ENCODE results near the gene NEGR1.

Gene NEGR1

DNA sequence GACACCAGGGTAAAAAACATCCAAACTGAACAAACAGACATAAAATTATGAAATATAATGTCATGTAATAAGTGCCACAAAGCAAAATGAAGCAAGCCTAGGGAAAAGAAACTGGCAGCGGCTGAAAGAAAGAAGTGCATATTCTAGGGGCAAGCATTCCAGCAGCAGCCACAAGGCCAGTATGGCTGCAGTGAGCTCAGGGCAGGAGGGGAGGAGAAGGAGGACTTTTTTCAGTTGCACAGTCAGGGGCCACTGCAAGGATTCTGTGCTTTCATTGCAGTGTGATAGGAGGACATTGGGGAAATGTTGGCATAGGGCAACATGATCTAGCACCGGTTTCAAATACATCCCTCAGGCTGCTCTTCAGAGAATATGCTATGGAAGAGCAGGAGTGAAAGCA is 263.8 kb downstream of the NEGR1 start:
- no peak for DNase-seq

DNA sequence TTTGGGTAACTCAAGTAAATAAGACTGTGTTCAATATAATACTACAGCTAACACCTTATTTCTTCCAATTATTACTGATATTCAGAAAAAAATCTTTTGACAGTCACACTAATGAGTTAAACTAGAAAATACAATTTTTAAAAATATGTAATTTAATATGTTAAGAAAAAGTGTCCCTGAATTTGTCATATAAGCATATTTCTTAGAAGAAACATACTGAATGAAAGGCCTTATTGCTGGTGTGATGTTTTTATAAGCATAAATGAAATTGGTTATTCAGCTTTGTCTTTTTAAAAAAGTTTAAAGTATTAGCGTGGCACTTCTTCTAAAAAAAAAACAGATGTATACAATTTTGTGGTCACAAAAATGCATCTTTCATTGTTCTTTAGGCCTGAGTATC is 267.3 kb downstream of the NEGR1 start:
- DNase-seq = no peak

DNA sequence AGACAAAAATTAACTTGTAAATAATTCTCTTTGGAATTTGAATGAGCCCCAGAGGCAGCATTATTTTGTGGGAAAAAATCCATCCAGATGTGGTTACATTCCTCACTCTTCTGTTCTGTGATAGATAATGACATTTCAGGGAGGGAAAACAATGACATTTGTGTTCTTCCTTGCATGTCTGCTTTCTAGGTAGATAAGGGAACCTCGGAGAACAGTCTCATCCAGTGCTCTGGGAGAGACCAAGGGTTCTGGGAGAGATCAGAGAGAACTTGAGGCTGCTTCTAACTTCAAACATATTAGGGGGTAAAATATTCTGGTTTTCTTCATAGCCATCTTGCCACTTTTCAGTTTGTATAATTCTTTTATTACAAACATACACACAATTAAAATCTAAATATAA is 269.2 kb downstream of the NEGR1 start:
- DNase-seq = no peak

DNA sequence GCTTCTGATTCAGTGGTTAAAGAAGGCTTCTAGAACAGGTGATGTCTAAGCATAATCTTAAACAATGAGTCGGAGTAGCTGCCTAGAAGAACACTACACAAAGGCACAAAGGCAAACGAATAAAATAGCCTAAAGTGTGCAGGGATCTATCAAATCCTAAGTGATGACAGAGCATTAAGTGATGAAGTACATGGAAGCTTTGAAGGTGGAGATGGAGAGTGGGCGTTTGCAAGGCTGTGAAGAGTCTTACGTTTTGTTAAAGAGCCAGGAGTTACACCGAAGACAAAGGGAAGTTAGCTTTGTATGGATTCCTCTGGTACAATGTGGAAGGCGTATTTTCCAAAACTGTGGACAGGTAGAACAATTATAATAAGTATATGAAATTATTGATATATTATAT is 270.6 kb downstream of the NEGR1 start:
- no peak for DNase-seq

DNA sequence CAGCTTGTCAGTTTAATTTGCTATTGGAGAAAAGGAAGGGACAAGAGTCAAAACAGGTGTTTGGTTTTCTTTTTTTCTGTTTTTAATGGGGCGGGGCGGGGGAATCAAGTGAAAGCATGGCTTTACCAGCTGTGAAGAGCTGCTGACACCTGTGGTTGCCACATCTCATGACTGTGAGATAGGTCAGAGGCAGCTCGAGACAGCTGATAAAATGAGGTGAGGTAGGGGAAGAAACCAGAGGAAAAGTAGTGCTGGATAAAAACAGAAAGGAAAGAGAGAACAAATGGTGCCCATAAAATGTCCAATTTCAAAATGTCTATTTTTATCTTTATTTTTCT is 272.3 kb downstream of the NEGR1 start:
- DNase-seq = peak; percentile 4

DNA sequence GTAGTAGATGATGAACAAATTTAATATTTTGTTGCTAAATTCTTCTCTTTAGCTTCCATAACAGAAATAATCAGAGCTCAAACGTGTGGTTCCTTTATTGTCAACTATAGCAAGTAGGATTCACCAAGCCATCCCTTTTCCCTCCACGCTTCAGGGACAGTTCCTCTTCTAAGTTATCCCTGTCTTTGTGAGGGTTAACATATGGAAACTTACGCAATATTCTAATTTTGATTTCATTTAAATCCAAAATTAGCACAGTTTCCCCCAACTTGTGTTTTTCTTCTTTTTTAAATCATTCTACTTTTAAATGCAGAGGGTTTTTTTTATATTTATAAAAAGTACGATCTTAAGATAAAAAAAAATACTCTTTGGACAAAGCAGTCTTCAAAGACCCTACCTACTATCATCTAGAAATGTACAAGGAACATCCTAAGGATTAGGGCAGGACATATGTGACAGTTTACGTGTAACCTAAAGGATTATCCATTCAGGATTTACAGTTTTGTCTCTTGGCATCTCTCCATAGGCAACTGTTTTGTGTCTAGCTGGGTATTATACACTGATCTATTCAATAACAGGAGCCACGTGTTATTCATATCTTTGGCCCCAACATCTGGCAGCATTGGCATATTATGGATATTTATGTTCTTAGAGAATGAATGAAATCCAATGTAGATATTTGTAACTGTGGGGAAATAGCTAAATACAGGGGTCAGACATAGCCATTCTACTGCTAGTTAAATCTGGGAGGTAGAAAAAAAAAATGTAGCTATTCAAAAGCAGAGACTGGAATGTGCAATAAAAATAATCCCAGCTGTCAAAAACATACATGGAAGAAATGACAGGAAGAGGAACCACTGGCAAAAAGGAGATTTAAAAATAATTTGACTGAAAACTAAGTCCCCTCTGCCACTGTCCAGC is 272.9 kb downstream of the NEGR1 start:
- no peak for DNase-seq

DNA sequence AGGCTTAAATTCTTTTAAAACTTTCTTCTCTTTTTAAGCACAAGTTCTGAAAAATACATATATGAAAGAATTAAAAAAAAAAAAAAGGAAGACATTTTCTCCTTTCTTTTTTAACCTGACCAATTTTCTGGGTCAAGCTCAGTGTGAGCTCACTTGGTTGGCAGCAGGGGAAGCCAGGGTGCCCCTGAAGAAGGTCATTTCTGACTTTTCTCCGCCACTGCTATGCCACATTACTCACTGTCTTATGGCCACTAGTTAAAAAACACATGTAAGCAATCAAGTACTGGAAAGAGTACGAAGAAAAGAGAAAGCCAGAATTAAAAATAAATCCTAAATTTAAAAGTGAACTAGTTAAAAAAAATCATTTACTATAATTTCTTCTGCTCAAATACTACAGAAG is 275.0 kb downstream of the NEGR1 start:
- DNase-seq = no peak

DNA sequence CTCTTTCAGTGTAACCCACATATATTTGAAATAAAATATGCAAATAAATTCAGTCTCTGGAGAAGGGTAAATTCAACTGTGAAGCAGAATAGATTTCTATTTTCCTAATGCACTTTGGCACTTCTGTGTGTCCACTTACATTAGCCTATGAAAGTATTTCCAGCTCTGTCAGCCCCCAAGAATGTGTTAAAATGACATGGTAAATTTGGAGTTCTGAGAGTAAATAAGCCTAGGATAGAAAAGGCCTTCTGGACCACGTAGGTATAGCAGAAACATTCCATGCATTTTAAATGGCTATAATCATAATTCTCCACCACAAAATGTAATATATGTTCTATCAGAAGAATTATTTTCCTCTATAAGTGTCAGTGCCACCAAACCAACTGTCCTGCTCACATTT is 276.2 kb downstream of the NEGR1 start:
- no peak for DNase-seq

DNA sequence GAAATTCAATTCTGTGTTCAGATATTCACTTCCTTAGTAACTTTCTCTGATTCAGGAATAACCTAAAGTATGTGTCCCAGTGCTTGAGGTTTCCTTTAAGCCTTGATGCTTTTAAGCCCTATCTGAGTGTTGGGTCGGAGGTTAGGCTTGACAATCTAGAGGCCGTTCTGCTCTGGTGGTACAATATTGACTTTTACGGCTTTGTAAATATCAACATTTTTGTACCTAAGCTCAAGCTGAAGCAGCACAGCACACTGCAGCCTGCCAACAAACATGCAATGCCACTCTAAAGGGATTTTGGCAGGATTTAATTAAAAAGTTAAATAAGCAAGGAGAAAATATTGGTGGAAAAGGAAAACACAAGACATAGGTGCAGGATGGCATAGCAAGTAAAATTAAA is 279.2 kb downstream of the NEGR1 start:
- no peak for DNase-seq

DNA sequence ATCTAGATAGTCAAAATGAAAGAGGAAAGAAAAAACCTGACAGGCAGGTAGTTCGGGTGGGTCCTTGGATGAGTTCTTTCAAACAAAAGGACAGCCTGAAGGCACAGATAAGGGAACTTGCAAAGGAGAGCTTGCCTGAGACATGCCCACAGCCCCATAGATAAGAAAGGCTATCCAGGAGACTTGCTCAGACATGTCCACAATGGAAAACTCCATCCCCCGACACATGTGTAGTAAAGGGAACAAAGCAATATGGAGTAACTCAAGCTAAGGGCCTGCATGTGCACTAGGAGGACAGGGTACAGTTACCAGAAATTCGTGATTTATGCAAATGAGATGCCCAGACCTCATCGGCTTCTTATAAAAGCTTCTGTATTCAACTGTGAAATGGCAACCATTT is 281.5 kb downstream of the NEGR1 start:
- DNase-seq = peak; percentile 79

DNA sequence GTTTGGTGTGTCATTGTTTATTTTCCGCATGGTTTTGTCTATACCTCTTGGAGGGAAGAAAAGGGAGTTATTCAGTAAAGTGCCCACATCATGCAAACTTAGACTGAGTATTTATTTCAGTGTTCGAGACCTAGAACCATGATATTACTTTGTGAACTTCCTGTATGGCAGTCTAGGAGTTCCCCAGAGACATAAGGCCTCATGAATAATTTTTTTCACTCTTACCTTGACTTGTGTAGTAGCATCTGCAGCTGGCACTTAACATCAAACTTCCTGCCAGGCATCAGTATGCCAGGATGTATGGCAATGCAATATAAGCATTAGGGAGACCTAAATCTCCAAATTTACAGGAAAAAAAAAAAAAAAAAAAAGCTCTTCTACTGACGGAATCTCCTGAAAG is 287.7 kb downstream of the NEGR1 start:
- no peak for DNase-seq

DNA sequence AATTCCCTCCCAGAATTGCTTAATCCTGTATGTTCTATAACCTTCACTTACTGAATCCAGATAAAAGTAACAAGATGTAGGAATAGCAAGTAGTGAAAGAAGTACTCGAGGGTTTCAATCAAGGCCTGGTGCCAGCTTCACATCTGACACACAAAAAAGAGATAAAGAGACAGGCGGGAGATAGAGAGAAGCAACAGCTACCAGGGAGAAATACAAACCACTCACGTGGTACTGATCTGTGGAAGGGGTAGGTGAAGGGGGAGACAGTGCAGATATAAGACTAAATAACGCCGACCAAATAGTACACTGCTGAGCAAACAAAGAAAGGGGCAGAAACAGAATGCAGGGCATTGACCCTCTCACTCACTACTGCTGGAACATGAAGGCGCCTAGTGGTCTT is 295.2 kb downstream of the NEGR1 start:
- no peak for DNase-seq

DNA sequence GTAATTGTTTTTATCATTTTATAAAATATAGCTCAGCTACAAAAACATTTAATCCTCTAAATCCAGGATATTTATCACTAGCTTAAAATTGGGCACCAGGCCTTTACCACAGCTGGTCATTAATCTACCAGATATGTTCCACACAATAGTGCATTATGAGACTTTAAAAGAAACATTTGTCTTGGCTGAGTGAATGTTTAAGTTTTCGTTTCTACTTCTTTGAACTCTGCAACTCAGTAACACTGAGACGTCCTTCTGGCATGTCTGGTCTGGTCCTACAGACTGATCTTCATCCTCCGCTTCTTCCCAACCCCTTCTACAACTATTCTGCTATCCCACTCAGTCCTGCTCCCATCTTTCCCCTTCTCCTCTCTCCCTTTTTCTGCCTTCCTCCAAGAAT is 296.2 kb downstream of the NEGR1 start:
- no peak for DNase-seq

DNA sequence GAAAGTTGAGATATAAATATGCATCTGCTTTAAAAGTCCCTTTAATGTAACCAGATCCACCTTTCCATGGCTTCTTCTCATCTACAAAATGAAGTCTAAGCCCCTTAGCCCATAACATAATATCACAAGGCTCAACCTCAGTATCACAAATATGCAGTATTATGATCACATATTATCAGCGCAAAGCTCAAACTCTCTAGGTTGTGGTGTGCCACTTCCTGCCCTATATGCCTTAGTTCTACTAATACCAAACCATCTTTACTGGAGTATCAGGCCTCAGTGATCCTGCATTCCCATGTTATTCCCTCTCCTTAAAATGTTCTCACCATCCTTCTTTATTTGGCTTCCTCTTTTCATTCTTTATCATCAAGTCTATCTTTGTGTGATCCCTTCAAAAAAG is 301.8 kb downstream of the NEGR1 start:
- DNase-seq = peak; percentile 40

DNA sequence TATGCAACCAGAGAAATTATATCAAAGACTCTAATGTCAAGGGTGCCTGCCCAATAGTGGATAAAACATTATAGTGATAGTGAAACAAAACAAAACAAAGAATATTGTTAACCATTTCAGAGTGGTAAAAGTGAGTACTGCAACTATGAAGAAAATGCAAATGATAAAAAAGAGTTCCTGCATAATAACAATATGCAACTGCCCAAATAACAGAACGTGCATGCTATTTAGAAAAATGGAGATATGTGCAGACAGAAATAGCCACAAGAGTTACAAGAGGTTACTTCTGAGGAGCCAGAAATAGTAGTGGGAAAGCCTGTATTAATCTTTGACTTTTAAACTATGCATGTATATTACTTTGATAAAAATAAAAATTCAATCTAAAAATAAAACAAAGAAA is 302.5 kb downstream of the NEGR1 start:
- DNase-seq = no peak

DNA sequence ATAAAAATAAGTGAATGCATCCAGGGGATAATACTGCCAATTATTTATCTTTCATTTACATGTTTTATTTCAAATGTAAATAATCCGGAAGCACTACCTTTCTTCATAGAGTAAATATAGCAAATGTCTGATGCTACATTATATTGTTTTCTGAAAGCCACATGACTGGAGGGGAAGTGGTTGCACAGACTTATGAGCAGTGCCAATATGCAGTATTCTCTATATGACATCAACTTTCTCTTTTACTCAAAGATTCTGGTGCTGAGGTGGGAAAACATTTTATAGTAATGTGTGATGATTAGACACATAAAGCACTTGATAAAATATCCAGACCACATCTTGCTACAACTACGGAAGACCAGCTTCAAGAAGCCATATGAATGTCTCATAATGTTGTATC is 314.7 kb downstream of the NEGR1 start:
- peak; percentile 13 for DNase-seq

DNA sequence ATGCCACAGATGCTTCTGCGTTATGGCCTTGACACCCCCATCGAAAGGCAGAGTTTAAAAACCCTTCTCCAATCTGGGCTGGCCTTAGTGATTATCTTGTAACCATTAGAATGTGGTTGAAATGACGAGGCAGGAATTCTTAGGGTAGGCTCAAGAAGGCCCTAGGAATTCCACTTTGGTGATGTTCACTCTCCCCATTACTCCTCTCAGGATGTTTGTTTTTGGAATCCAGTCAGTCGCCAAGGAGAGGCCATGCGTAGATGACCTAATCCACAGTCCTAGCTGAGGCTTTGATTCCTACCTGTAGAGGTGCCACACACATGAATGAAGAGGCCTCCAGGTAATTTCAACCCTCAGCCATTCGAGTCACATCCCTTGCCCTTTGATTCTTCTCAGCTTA is 318.2 kb downstream of the NEGR1 start:
- no peak for DNase-seq

DNA sequence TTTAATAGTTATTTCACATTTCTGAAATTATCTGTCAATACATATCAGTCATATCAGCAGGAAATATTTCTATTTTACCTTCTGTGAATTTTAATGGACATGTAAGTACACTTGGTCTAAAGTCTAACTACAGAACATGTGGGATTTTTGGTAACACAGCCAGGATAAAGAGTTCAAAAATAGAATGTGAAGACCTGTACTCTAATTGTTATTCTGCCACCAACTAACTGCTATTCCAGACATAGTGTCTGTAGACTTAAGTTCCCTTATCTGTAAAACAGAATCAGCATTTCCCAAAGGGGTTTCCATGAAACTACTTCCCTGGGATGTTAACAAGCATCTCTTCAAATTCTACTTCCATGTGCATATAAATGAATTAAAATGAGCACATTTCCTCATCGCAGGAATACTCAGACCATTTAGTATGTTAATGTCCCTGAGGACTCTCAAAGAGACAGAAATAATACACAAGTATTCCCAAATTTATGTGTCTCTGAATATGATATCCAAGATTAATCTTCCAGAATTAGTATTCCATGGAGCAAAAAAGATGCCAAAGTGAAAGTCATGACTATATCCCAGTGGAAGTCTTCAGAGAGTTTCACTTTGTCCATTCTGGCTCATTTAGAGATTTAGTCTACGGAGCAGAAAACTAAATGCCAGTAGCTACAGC is 325.6 kb downstream of the NEGR1 start:
- no peak for DNase-seq

DNA sequence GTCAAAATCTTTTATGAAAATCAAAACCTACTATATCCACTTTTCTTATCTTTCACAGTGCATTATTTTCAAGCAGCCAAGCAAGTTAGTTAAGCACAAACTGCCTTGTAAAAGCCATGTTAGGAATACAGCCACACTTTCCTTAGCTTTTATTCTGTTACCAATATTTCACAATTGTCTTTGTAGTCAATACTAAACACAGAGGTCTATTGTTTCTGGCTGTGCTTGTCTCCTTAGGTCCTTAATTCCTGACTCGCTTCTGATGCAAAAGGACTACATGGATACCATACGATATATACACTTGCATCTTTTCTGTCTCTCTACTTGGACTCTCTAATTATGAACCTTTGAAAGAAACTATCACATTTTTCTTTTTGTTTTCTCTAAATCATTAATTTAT is 331.8 kb downstream of the NEGR1 start:
- DNase-seq = no peak

DNA sequence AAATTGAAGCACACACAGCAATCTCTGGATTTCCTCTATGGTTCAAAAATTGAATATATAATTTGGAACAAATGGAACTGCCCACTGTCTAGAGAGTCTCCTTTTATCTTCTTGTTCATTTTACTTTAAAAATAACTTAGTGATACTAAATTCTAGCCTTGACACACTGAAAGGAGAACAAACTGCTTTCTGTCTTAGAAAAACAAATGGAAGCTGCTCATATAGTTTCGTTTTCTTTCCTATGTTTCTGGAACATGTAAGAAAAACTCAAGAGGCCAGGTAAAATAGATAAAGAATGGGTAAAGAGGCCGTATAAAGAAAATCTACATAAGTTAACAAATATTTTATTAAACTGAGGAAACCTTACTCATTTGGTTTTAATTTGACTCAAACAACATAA is 332.7 kb downstream of the NEGR1 start:
- no peak for DNase-seq

DNA sequence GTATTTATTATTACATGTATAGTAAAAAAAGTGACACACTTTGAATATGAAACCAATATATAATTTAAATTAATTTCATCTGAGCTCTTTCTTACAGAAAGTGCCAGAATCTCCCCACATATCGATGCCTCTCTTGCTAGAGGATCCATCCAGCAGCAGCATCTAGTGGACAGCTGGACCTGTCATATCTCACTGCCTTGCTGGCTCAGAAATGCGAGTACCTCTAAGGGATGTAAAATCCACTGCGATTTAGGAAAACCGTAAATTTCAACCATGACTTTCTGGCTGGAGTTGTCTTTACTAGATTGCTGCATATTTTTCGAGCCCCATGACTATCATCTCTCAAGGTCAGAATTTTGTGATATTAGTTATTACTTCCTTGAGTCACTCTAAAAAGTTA is 333.8 kb downstream of the NEGR1 start:
- DNase-seq = no peak

DNA sequence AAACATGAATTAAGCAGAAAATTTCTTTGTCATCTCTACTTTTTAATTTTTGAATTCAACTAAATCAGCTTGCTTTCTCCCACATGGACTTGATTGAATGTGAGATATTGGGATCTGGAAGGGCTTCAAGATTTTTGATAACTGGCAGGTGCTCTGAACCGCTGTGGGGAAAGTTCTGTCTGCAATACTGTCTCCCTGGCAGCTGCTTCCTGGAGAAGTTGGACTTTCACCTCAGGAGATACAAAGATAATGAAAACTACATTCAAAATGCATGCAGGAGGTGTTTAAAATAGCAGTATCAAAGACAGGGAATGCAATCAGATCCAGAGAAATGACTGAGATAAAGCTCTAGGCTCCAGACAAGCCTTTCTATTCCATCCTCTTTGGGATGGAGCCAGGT is 338.3 kb downstream of the NEGR1 start:
- peak; percentile 29 for DNase-seq

DNA sequence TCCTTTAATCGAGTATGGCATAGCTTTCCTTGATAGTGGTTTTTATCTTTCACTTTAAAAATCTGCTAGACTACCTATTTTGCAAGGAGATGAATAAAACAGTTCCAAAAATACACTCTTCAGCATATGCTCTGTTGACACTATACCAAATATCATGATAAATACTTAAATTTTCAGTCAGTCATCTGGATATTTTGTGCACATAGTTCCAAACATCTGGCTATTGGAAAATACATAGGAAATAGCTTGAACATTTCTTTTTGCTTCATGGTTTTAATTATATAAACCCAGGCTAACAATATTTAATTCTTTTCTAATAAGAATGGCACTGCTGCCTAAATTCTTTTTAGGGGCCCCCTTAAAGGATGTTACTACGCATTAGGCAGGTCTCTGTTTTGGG is 342.1 kb downstream of the NEGR1 start:
- no peak for DNase-seq

DNA sequence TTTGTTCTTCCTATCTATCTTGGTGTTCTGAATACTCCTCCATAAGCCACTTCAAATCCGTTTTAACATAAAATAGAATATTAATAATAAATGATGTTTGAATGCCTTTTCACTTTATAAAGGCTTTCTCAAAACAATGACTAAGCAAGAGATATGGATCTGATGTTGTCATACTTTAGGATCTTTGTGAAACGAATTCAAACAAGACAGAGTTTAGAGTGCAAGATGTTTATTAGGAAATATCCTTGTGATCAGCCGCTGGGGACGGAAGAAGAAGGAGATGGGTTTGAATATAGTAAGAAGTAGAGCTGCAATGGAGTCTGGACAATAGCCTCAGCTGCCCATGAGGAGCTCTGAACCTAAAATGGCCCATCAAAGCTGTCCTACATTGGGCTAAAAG is 351.8 kb downstream of the NEGR1 start:
- peak; percentile 44 for DNase-seq
